ENCODE data around the gene ARHGAP6.

ARHGAP6 gene

GRCh38 chrX:11351375-11352295 lies 314.1 kb downstream of the ARHGAP6 start:
- DNase-seq (ENCODE audit: low read depth): no peak

DNA sequence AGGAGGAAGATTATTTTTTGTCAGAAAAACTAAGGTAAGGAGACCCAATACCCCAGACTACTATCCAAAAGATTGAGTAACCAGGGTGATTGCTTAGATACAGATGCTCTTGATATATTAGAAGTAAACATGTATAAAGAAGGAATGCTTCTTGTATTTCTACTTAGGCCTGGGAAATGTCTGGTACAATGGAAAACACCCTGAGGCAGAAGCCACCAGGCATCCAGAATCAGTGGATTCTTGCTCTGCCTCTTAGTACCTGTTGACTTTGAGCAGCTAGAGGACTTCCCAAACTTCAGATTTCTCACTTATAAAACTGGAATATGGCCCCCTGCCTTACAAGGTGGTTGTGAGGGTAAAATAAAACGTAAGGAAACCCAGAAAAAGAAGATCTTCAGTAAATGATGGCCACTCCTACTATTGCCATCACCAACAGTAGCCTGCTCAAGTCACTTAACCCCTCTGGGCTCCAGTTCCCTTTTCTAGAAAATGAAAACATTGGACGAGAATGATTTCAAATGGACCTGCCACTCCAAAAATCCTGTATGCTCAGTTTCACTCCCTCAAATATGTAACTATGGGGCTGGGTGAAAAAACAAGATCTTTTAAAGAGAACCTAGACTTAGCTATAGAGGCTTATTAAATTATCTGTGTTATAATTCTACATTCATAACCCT lies 315.9 kb downstream of the ARHGAP6 start:
- no peak for DNase-seq (ENCODE audit: low read depth)

DNA sequence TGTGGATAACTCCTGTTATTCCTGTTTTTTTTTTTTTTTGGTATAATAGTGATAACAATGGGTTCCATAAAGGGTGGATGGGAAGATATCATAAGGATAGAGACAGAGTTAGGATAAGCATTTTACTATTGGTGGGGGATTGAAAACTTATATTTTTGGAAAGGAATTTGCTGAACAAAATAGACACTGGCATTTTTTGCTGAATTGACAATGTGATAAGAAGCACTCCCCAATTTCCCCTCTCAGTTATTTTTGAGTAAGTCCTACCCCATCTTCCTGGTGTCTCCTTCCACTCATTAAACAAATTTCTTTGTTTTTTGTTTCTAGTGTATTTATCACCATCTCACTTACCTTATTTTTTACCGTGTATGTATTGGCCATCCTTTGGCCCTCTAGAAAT lies 316.7 kb downstream of the ARHGAP6 start:
- DNase-seq (ENCODE audit: low read depth): no peak

GRCh38 chrX:11347300-11347699 lies 318.4 kb downstream of the ARHGAP6 start:
- DNase-seq (ENCODE audit: low read depth): no peak

DNA sequence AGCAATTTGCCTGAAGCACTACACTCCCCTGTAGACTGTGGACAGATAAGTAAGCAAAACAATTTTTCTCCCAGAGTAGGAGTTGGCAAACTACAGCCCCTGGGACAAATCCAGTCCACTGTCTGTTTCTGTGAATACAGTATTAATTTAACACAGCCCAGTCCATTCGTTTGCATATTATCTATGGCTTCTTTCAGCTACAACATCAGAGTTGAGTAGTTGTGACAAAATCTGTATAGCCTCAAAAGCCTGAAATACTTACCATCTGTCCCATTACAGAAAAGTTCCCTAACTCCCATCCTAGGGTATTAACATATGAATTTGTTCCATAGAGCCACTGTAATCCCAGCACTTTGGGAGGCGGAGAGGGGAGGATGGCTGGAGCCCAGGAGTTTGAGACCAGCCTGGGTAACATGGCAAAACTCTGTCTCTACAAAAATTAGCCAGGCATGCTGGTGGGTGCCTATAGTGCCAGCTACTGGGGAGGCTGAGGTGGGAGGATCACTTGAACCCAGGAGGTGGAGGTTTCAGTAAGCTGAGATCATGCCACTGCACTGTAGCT lies 319.5 kb downstream of the ARHGAP6 start:
- no peak for DNase-seq (ENCODE audit: low read depth)

DNA sequence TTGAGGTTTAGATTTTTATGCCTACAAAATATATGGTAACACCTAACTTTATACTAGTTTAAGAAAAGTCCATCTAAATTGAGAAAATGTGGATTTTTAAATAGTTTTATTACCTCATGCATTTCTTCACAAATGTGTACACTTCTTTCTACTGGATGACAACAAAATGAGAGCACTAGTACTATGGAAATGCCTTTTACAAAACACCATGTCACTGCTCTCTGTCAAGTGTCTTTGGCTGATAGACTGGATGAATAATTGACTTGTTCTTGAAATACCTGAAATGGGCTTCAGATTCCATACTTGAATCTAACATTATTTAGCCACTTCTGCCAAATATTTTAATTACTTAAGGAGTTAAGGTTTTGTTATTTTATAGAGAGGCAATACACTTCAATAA lies 323.0 kb downstream of the ARHGAP6 start:
- DNase-seq (ENCODE audit: low read depth): no peak

DNA sequence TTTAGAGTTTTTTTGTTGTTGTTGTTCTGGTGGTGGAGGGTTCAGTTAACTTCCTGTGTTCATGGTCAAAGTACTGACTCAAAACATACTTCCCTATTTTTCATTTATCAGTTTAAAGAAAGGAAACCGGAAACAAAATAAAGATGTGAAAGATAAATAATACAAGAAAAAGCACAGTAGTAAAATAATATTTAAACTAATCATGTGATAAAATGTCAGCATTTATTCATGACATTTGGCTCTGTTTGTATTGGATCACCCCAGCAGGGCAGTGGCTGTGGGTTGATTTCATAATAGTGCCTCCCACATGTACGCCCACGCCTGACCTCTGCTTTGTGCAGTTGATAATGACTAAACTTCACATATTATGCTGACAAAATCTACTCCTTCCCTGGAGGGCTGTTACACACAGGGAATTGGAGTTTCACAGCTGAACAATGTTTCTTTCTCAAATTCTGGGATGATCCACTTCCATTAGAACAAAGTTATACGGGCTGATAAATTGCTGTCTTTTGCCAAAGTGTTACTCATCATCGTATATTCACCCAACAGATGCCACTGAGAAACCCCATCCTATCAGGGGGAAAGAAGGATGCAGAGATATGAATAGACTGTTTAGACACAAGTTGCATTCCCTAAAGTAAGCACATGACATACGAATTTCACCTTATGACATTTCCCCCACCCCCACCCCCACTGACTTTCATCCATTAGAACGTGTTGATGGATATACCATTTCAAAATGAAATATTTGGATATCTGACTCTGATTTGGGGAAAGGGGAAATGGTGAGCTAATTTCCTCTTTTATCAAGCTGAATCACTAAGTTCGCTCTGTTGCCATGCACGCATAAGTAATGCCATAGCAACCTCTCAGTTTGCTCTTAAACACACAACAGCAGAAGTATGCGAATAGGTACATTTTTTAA lies 324.2 kb downstream of the ARHGAP6 start:
- no peak for DNase-seq (ENCODE audit: low read depth)

DNA sequence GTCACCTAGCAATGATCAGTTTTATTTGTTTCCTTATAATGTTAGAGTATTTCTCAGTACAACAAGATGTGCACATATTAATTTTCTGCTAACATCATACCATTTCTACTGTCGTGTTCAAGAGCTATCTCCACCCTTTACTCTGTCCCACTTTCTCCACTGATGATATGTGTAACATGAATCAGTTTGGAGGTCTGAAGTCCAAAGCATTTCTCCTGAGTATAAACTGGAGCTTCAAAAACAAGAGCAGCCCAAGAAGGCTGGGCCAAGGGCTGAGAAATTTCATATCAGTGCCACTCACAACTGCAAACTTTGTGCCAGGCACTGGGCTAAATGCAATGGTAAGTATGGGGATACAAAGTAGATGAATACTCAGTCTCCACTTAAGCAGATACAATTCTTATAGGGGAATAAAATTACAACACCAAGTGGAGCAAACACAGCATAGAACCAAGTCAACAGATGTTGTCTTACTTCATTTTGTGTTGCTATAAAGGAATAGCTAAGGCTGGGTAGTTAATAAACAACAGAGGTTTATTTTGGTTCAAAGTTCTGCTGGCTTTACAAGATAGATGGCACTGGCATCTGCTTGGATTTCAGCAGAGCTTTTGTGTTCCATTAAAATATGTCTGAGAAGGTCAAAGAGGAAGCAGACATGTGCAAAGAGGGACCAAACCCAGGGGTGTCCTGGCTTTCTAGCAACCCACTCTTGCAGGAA lies 328.3 kb downstream of the ARHGAP6 start:
- no peak for DNase-seq (ENCODE audit: low read depth)

GRCh38 chrX:11336201-11336600 lies 329.5 kb downstream of the ARHGAP6 start:
- no peak for DNase-seq (ENCODE audit: low read depth)

- DNase-seq (ENCODE audit: low read depth): no peak
Measured at GRCh38 chrX:11334165-11334564, 331.6 kb downstream of the ARHGAP6 start.

GRCh38 chrX:11331788-11332187 lies 333.9 kb downstream of the ARHGAP6 start:
- DNase-seq (ENCODE audit: low read depth): no peak

DNA sequence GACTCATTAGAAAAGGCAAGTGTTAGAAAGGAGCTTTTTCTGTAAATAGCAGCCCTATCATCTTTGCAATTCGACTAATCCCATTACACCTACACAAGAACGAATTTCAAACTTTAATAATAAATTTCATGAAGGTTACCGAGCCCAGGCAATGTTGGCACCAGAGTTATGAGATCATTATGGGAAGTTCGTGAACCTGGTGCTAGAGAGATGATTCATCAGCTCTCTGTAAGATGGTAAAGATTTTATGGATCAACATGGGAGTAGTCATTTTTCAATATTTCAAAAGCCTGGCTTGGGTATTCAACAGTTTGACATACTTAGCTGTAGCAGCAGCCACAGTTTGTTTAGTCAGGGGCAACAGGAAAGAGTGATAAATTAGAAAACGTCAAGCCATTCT lies 336.7 kb downstream of the ARHGAP6 start:
- DNase-seq (ENCODE audit: low read depth): no peak

- DNase-seq (ENCODE audit: low read depth): no peak
Measured at GRCh38 chrX:11328134-11328533, 337.6 kb downstream of the ARHGAP6 start.

GRCh38 chrX:11321986-11322385 lies 343.7 kb downstream of the ARHGAP6 start:
- DNase-seq (ENCODE audit: low read depth): no peak

DNA sequence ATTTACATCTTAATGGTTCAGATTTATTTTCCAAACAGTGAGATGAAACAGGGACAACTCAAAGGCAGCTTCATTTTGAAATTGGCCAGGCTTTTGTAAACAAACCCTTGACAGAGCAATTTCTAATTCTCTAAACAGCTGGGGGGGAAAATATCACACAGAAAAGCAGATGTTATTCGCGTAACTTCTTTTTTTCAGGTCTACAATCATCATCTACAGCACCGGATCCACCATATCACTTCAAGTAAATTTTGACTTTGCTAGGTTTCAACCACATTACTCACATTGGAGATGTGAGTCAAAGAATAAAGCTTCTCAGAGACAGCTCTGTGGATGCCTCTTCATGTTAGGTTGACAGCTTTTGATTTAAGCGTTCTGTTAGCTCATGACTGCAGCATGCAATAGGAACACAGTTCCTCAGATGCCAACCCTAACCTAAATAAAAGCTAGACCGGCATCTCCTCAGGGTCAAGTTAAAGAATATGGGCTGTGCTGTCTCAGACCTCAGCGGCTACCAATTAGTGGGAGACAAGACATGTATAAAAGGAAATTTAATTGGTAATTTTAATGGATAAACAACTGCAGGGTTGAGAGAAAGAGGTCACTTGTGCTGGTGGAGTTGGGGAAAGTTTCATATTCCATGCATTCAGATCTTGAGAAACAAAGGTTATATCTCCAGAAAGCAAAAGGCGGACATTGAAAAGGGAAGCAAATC lies 345.8 kb downstream of the ARHGAP6 start:
- DNase-seq (ENCODE audit: low read depth): no peak

DNA sequence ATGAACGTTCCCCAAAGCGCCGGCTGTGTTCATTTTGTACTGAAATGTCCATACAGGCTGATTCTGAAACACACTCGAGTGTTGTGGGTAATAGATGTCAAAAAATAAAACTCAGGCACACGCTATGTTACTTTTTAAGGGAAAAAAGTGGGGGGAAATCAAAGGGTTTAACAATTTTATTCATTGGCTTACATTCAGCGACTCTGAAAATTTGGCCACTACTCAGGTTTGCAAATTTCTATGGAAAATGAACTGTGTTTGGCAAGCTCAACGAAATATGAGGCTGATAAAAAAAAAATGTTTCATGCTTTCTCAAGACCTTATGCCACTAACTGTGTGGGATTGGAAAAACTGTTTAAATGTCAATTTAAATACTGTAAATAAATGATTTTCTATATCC lies 354.0 kb downstream of the ARHGAP6 start:
- DNase-seq (ENCODE audit: low read depth): no peak

- no peak for DNase-seq (ENCODE audit: low read depth)
Measured at GRCh38 chrX:11309220-11309619, 356.5 kb downstream of the ARHGAP6 start.

GRCh38 chrX:11305641-11306040 lies 360.1 kb downstream of the ARHGAP6 start:
- no peak for DNase-seq (ENCODE audit: low read depth)

GRCh38 chrX:11304829-11305228 lies 360.9 kb downstream of the ARHGAP6 start:
- DNase-seq (ENCODE audit: low read depth): no peak

- no peak for DNase-seq (ENCODE audit: low read depth)
Measured at GRCh38 chrX:11298600-11298999, 367.1 kb downstream of the ARHGAP6 start.

- no peak for DNase-seq (ENCODE audit: low read depth)
Measured at GRCh38 chrX:11296051-11296450, 369.7 kb downstream of the ARHGAP6 start.

Measured in activated T-helper 1 cell treated with Interleukin-2 at 50 U/mL for 16 hours (primary cell).